ENCODE measurements around the gene TMEM128. TPM values are rescaled to one million over a fixed set of nuclear protein-coding genes. Genes with fewer than 3 reads are reported as not detected.
A peak's percentile ranks its signal among the peaks of the same experiment; 100 is the strongest.
"Not testable (repeated sequence)": the region's sequence is repeated elsewhere in the genome, so short reads cannot be mapped to it uniquely, and the experiment has no call there.

TMEM128 gene
- total RNA-seq, 2 experiments from 2014 or later: 15.2 to 16.0 TPM

GRCh38 chr4:4249866-4250265, 1.8 kb upstream of the TMEM128 start:
- POLR2A ChIA-PET: interaction anchor here (1.0 to 3.5 kb wide), 4 partner anchors 10 to 291 kb away, joined by 5 to 57 read pairs (median 29); partner anchors contain the start of genes LYAR, STX18 and ZBTB49
- peak overlapping the region; percentile 34 for H3K4me3 Mint-ChIP-seq
- DNase-seq: no peak
- peaks cover 42% of the 10 kb centered on the region for H3K4me1 Mint-ChIP-seq
- H3K27me3 Mint-ChIP-seq: no peaks in the 10 kb centered on the region
- CTCF ChIA-PET: interaction anchor here (0.8 to 3.0 kb wide), 6 partner anchors 18 to 269 kb away, joined by 3 to 36 read pairs (median 3); no protein-coding TSS in a partner anchor
- H3K36me3 Mint-ChIP-seq (ENCODE audit: low read depth): peaks cover 12% of the 10 kb centered on the region
- H3K9me3 Mint-ChIP-seq: no peaks in the 10 kb centered on the region
- no peak overlapping the region for H3K27ac Mint-ChIP-seq

- H3K4me1 Mint-ChIP-seq: peaks cover 42% of the 10 kb centered on the region
- peak overlapping the region; percentile 97 for H3K27ac Mint-ChIP-seq
- ChIA-PET POLR2A (interaction anchor here (1.0 to 3.5 kb wide), 9 partner anchors 10 to 292 kb away, joined by 3 to 57 read pairs (median 10); partner anchors contain the start of genes LYAR, STX18 and ZBTB49), CTCF (interaction anchor here (0.8 to 1.5 kb wide), 6 partner anchors 18 to 269 kb away, joined by 3 to 4 read pairs (median 3); no protein-coding TSS in a partner anchor)
- not testable (repeated sequence) for H3K9me3 Mint-ChIP-seq, DNase-seq, H3K27me3 Mint-ChIP-seq
- peak overlapping the region; percentile 82 for H3K4me3 Mint-ChIP-seq
- H3K36me3 Mint-ChIP-seq (ENCODE audit: low read depth): peaks cover 13% of the 10 kb centered on the region
These were observed 1.3 kb upstream of the TMEM128 start for GRCh38 chr4:4249342-4249741.

GRCh38 chr4:4248885-4249203, 821 bp upstream of the TMEM128 start:
- H3K36me3 Mint-ChIP-seq (ENCODE audit: low read depth): peaks cover 15% of the 10 kb centered on the region
- peaks cover 42% of the 10 kb centered on the region for H3K4me1 Mint-ChIP-seq
- H3K27me3 Mint-ChIP-seq: no peaks in the 10 kb centered on the region
- H3K27ac Mint-ChIP-seq: peak overlapping the region; percentile 97
- ChIA-PET CTCF (interaction anchor here (0.8 to 1.5 kb wide), 7 partner anchors 11 to 270 kb away, joined by 3 to 10 read pairs (median 3); no protein-coding TSS in a partner anchor), POLR2A (interaction anchor here (0.7 to 3.5 kb wide), 16 partner anchors 11 to 293 kb away, joined by 3 to 57 read pairs (median 6); partner anchors contain the start of genes LYAR, STX18 and ZBTB49)
- H3K4me3 Mint-ChIP-seq: peak overlapping the region; percentile 82
- H3K9me3 Mint-ChIP-seq: no peaks in the 10 kb centered on the region
- no peak for DNase-seq

GRCh38 chr4:4247696-4248028, 361 bp downstream of the TMEM128 start:
- no peaks in the 10 kb centered on the region for H3K27me3 Mint-ChIP-seq

DNA sequence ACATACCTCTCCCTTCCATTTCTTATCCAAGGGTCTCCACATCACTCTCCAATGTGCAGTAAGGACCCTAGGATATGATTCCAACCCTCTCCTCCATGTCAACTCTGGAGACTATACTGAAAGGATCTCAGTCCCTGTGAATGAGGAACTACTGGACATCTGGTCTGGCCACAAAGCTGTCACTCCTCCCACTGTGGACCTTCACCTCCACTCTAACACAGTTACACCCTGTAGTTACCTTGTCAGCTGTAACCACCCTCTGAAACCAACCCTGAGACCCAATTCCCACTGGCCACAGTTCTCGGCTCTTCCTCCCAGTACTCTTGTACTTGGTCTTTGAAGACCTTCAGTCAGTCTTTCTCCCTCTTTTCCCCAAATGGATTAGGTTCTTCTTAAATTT, 2.9 kb downstream of the TMEM128 start:
- no peaks in the 10 kb centered on the region for H3K9me3 Mint-ChIP-seq
- no peak overlapping the region for H3K27ac Mint-ChIP-seq
- H3K27me3 Mint-ChIP-seq: no peaks in the 10 kb centered on the region
- H3K4me1 Mint-ChIP-seq: peaks cover 36% of the 10 kb centered on the region
- CTCF ChIA-PET: no interaction called here
- DNase-seq: no peak
- POLR2A ChIA-PET: no interaction called here
- H3K36me3 Mint-ChIP-seq (ENCODE audit: low read depth): peaks cover 35% of the 10 kb centered on the region
- H3K4me3 Mint-ChIP-seq: no peak overlapping the region

More at GRCh38 chr4:4247696-4248028, 361 bp downstream of the TMEM128 start:
- Mint-ChIP-seq H3K27ac (peak overlapping the region; percentile 97), H3K4me1 (peaks cover 37% of the 10 kb centered on the region), H3K4me3 (peak overlapping the region; percentile 82), H3K9me3 (no peaks in the 10 kb centered on the region), H3K36me3 (ENCODE audit: low read depth) (peaks cover 23% of the 10 kb centered on the region)
- POLR2A ChIA-PET: interaction anchor here (0.7 to 3.5 kb wide), 18 partner anchors 9 to 294 kb away, joined by 3 to 57 read pairs (median 6); partner anchors contain the start of genes LYAR, STX18 and ZBTB49
- DNase-seq: no peak
- CTCF ChIA-PET: interaction anchor here (0.9 to 1.5 kb wide), 3 partner anchors 12 to 293 kb away, joined by 3 to 10 read pairs (median 3); no protein-coding TSS in a partner anchor

GRCh38 chr4:4239551-4239950, 8.5 kb downstream of the TMEM128 start:
- H3K27me3 Mint-ChIP-seq, H3K4me3 Mint-ChIP-seq, H3K27ac Mint-ChIP-seq, H3K9me3 Mint-ChIP-seq, POLR2A ChIA-PET, CTCF ChIA-PET, H3K4me1 Mint-ChIP-seq, DNase-seq: not testable (repeated sequence)
- H3K36me3 Mint-ChIP-seq (ENCODE audit: low read depth): peaks cover 58% of the 10 kb centered on the region

DNA sequence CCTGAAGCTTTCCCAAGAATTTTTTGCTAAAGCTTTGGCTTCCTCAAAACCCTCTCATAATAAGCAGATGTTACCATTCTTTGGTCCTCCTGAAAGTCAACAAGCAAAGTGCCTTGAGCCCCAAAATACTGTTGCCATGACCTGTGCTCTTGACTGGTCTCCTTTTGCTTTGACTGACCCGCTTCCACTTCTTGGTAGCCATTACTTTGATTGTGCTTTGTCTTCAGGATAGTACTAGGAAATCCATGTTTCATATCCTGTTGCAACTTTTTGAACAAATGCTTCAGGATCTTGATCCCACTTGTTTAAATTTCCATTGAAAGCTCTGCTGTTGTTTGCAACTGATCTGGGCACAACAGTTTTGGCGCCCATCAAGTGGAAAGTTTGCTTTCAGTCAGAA, 14.4 kb downstream of the TMEM128 start:
- no peak overlapping the region for H3K27ac Mint-ChIP-seq
- H3K36me3 Mint-ChIP-seq (ENCODE audit: low read depth): peaks cover 24% of the 10 kb centered on the region
- H3K4me3 Mint-ChIP-seq: no peak overlapping the region
- no peaks in the 10 kb centered on the region for H3K4me1 Mint-ChIP-seq
- peaks cover 2% of the 10 kb centered on the region for H3K9me3 Mint-ChIP-seq
- no peak for DNase-seq
- CTCF ChIA-PET: no interaction called here
- peaks cover 4% of the 10 kb centered on the region for H3K27me3 Mint-ChIP-seq
- POLR2A ChIA-PET: no interaction called here

- H3K4me1 Mint-ChIP-seq: peaks cover 3% of the 10 kb centered on the region
- H3K4me3 Mint-ChIP-seq: no peak overlapping the region
- H3K27me3 Mint-ChIP-seq: peaks cover 39% of the 10 kb centered on the region
- H3K36me3 Mint-ChIP-seq (ENCODE audit: low read depth): peaks cover 10% of the 10 kb centered on the region
- H3K27ac Mint-ChIP-seq: no peak overlapping the region
- ChIA-PET CTCF (no interaction called here), POLR2A (no interaction called here)
- peaks cover 2% of the 10 kb centered on the region for H3K9me3 Mint-ChIP-seq
- DNase-seq: no peak
These were observed 19.7 kb downstream of the TMEM128 start for GRCh38 chr4:4228356-4228668.

DNA sequence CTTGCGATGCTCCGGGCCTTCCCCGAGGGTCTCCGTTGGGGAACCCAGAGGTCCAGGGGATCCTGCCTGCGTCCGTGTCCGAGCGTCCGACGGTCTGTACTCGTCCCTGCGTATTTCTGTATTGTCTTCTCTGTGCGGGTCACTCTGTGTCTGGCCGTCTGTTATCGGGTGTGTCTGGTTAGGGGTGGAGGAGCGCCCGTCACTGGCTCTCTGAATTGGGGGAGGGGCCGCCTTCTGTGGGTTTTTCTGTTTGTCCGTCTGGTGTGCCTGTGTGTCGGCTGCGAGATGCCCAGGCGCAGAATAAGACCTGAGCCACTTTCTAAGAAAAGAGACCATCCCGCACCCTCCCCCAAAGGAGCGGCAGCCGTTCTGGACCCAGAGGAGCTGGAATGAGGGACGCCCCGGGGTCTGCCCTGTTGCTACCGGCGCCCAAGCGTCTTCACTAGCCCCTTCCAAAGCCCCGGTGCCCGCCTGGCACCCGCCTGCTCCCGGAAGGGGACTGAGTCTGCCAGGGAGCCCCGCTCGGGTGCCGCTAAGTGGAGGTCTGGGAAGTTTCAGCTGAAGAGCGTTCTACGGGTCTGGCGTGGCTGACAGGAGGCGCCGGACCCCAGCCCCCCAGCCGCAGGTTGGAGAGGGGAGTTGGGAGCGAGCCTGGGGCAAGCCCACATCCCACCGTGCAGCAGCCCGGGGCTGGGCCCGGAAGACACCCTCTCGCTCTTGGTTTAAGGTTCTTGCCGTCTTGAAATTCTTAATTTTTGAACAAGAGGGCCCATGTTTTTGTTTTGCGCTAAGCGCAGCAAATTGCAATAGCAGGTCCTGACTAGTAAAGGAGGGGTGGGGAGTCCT, 20.3 kb downstream of the TMEM128 start:
- H3K27me3 Mint-ChIP-seq: peaks cover 44% of the 10 kb centered on the region
- CTCF ChIA-PET: no interaction called here
- H3K36me3 Mint-ChIP-seq (ENCODE audit: low read depth): peaks cover 10% of the 10 kb centered on the region
- POLR2A ChIA-PET: no interaction called here
- H3K27ac Mint-ChIP-seq: no peak overlapping the region
- H3K4me1 Mint-ChIP-seq: peaks cover 3% of the 10 kb centered on the region
- no peaks in the 10 kb centered on the region for H3K9me3 Mint-ChIP-seq
- H3K4me3 Mint-ChIP-seq: no peak overlapping the region
- DNase-seq: no peak

DNA sequence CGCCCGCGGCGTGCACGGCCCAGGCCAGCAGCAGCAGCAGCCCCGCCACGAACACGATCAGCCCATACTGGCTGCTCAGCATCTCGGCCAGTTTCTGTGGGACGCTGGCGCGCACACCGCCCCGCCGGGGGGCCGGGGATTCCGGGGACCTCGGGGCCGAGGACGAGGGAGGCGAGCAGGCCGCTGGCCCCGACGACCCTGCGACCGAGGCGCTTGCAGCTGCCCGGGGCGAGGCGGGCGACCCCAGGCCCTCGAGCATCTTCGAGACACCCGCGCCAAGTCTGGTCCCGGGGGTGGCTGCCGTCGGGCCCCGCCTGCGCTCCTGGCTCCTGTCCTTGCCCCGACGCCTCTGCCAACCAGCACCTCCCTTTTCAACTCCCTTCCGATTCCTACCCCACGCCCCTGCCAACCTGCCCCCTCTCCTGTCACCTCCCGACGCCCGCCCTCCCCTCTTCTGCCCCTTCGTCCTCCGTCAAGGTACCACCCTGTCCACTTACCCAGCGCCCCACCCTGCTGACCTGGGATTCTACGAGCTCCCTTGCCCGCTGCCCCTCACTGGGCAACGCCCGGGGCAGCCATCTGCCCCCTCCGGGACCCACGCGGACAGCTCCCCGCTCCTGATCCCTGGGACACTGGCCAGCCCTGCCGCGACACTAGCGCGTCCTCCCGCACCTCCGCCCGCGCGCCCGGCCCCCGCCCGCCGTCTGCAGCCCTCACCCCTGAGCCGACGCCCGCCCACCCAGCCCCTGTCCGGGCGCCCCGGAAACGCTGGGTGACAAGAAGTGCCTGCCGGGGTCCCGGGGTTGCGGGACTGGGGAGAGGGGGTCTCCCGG, 21.2 kb downstream of the TMEM128 start, which contains the start of gene OTOP1:
TSS of gene OTOP1 (minus strand) at position 324 of the 833 bp plus-strand sequence. CDS start at position 259, 65 bp downstream.
- ChIA-PET POLR2A (no interaction called here), CTCF (no interaction called here)
- H3K4me1 Mint-ChIP-seq: peaks cover 3% of the 10 kb centered on the region
- H3K27me3 Mint-ChIP-seq: peaks cover 51% of the 10 kb centered on the region
- no peaks in the 10 kb centered on the region for H3K9me3 Mint-ChIP-seq
- peaks cover 10% of the 10 kb centered on the region for H3K36me3 Mint-ChIP-seq (ENCODE audit: low read depth)
- no peak within 1 kb of the TSS for H3K4me3 Mint-ChIP-seq
- no peak for DNase-seq
- H3K27ac Mint-ChIP-seq: no peak within 1 kb of the TSS

GRCh38 chr4:4225915-4226605, 22.0 kb downstream of the TMEM128 start:
- POLR2A ChIA-PET: no interaction called here
- Mint-ChIP-seq H3K36me3 (ENCODE audit: low read depth) (peaks cover 10% of the 10 kb centered on the region), H3K27me3 (peaks cover 51% of the 10 kb centered on the region), H3K4me1 (peaks cover 3% of the 10 kb centered on the region), H3K27ac (no peak overlapping the region), H3K4me3 (no peak overlapping the region), H3K9me3 (no peaks in the 10 kb centered on the region)
- CTCF ChIA-PET: no interaction called here
- no peak for DNase-seq

- no peaks in the 10 kb centered on the region for H3K9me3 Mint-ChIP-seq
- CTCF ChIA-PET: no interaction called here
- no peak for DNase-seq
- H3K27me3 Mint-ChIP-seq: peaks cover 8% of the 10 kb centered on the region
- H3K4me3 Mint-ChIP-seq: no peak overlapping the region
- POLR2A ChIA-PET: no interaction called here
- no peaks in the 10 kb centered on the region for H3K36me3 Mint-ChIP-seq (ENCODE audit: low read depth)
- H3K27ac Mint-ChIP-seq: no peak overlapping the region
- H3K4me1 Mint-ChIP-seq: no peaks in the 10 kb centered on the region
These were observed 30.9 kb downstream of the TMEM128 start for GRCh38 chr4:4217113-4217512.

DNA sequence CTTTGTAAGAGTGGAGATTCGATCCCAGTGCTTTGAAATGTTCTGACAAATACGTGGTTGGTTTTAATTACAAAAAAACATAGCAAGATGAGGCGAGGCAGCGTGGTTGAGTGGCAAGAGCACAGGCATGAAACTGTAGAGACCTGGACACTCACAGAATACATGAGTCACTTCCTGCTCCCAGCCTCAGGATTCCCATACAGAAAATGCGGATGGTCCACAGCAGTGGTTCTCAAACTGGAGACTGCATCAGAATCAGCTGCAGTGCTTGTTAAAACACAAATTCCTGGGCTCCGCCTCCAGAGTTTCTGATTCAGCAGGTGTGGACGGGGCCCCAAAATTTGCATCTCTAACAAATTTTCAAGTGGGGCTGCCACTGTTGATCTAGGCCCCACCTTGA, 31.4 kb downstream of the TMEM128 start:
- CTCF ChIA-PET: no interaction called here
- no peak for DNase-seq
- Mint-ChIP-seq H3K27me3 (peaks cover 5% of the 10 kb centered on the region), H3K4me3 (no peak overlapping the region), H3K4me1 (no peaks in the 10 kb centered on the region), H3K36me3 (ENCODE audit: low read depth) (no peaks in the 10 kb centered on the region), H3K27ac (no peak overlapping the region), H3K9me3 (no peaks in the 10 kb centered on the region)
- POLR2A ChIA-PET: no interaction called here

All from activated CD4-positive, alpha-beta memory T cell treated with anti-CD3 and anti-CD28 coated beads, Interleukin-2, amount 10 ng/mL, durations not matched to agents 7 days and 5 days (primary cell).